KG1 (cell line): ENCODE results near the gene SH3PXD2B.
"Not testable (repeated sequence)": the region's sequence is repeated elsewhere in the genome, so short reads cannot be mapped to it uniquely, and the experiment has no call there.

ENCODE experiments used
- DNase-seq: peaks from one replicate; lab custom pipeline; 2025; lab: John Stamatoyannopoulos, UW

Gene SH3PXD2B

GRCh38 chr5:172368699-172369098, 85.6 kb downstream of the SH3PXD2B start:
- not testable (repeated sequence) for DNase-seq

- no peak for DNase-seq
Observed at GRCh38 chr5:172365948-172366608, 88.2 kb downstream of the SH3PXD2B start.

DNA sequence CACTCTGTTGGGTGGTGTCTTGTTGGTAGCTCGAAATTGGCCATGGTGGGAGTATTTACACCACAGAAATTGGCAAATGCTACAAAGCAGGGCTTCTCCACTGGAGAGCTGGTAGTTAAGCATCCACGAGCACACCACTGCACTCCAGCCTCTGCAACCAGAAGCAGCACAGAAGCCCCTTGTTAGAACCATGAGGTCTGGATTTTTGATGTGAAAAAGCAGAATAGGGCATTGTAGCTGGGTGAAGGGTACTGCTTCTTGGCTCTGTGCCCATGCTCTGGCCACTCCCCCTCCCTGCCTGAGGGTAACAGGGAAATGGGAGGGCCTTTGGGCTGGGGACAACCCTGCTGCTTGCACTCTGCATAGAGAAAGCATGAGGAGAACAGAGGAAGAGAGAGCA, 89.6 kb downstream of the SH3PXD2B start:
- DNase-seq = peak; percentile 38

- DNase-seq = no peak
Observed at GRCh38 chr5:172362755-172363154, 91.6 kb downstream of the SH3PXD2B start.

DNA sequence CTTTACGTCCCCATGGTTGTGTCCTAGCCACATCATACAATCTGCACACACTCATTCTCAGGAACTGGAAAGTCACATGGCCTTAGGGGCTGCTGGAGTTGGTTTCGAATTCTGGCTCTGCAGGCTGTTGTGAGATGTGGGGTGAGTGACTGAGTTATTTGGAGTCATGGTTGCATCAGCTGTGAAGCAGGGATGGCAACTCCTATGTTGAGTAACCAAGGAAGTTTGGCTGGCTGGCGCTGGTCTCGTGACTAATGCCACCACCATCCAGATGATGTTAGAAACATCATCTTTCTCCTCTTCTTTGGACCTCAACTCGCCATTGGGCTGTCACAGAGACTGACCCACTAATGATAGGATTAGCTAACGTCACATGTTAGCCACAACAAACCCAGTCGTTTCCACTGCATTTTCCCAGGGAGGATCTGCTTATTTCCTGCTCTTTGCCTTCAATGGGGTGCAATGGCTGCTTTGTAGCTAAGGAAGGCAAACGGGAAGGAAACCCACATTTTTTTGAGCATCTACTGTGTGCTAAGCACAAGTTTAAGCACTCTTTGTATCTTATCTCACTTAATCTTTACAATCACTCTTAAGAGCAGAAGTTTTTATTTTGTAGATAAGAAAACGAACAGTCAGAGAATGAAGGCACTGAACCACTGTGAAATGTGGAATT, 92.6 kb downstream of the SH3PXD2B start:
- no peak for DNase-seq

- no peak for DNase-seq
Observed at GRCh38 chr5:172358345-172358744, 96.0 kb downstream of the SH3PXD2B start.

GRCh38 chr5:172356527-172356926, 97.8 kb downstream of the SH3PXD2B start:
- no peak for DNase-seq

- no peak for DNase-seq
Observed at GRCh38 chr5:172356047-172356446, 98.3 kb downstream of the SH3PXD2B start.

- DNase-seq = no peak
Observed at GRCh38 chr5:172353846-172354245, 100.5 kb downstream of the SH3PXD2B start.

GRCh38 chr5:172353271-172353812, 101.0 kb downstream of the SH3PXD2B start:
- DNase-seq = no peak

GRCh38 chr5:172352526-172352925, 101.8 kb downstream of the SH3PXD2B start:
- DNase-seq = not testable (repeated sequence)

DNA sequence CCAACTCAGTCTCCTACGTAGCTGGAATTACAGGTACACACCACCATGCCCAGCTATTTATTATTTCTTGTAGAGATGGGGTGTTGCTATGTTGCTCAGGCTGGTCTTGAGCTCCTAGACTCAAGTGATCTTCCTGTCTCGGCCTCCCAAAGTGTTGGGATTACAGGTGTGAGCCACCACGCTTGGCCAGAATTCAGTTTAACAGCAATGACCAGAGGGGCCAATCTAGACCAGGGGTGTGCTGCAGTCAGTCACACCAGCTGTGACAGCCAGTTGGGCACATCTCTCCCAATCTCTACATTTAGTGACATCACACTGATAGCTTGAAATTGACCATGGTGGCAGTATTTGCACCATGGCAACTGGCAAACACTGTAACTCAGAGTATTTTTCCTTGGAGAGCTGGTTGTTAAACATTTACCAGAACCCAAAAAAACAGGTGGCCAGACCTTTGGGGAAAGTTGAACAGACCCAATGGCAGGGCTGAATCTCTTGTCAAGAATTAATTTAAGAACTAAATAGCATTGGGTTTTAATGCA, 103.0 kb downstream of the SH3PXD2B start:
- no peak for DNase-seq

- DNase-seq = no peak
Observed at GRCh38 chr5:172350212-172351181, 103.8 kb downstream of the SH3PXD2B start.

DNA sequence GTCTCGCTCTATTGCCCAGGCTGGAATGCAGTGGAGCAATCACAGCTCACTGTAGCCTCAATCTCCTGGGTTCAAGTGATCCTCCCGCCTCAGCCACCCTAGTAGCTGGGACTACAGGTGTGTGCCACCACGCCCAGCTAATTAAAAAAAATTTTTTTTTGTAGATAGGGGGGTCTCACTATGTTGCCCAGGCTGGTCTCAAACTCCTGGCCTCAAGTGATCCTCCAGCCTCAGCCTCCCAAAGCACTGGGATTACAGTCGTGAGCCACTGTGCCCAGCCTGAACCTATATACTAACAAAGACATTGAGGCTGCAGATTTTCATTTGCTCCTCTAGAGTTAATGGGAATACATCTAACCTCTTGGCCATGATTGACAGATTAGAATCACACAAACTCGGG, 105.6 kb downstream of the SH3PXD2B start:
- DNase-seq = not testable (repeated sequence)

- DNase-seq = no peak
Observed at GRCh38 chr5:172348084-172348483, 106.2 kb downstream of the SH3PXD2B start.

DNA sequence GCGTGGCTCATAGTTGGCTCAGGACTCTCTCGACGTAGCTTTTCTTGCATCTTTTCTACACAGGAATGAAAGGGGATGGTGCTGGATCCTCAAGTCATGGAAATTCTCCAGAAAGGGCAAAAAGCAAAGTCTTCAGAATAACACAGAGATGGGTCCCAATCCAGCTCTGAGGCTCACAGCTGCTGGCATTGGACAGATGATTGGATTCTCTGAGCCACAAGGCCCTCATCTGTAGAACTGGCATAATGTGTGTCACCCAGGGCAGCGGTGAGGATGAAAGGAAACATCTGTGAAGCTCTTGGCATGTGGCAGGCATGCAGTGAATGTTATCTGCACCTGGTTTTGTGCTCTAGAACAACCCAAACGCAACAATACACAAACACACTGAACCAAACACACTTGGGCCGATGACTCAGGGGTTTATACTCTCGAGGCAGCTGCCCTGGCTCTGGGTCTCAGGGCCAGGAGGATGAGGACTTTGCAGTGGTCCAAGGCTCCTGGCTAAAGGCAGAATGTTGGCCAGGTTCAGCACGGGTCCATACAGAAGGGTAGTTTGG, 106.8 kb downstream of the SH3PXD2B start:
- no peak for DNase-seq

DNA sequence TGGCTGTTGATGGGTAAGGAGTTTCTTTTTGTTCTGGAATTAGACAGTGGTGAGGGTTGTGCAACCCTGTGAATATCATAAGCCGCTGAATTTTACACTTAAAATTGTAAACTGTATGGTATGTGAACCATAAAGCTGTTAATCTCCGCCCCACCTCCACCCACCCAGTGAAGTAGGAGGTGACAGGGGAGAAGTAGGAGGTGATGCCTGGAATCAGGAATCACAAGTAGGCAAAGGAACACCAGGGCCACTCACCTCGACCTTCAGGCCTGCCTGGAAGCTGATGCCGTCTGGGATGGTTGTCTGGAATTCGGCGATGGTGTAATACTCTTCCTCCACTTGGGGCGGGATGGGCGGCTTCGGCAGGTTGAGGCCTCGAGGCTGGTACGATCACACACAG, 108.4 kb downstream of the SH3PXD2B start:
- no peak for DNase-seq

DNA sequence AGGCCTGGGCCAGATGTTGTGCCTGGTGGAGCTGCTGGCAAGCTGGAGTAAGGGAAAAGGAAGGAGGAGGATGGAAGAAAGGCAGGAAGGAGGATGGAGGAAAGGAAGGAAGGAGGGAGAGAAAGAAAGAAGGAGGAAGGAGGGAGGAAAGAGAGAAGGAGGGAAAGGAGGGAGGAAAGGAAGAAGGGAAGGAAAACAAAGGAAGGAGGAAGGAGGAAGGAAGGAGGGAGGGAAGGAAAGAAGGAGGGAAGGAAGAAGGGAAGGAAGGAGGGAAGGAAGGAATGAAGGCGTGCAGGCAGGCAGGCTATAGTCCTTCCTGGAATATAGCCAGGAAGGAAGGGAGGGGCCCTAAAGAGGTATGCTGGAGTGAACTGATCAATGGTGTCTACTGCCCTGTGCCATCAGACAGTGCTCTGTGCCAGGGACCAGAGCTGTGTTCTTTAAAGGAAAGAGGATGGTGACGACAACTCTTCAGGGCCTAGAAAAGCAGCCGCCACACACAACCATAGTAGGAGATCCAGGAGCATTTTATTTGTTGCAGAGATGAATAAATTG, 109.4 kb downstream of the SH3PXD2B start:
- no peak for DNase-seq

- no peak for DNase-seq
Observed at GRCh38 chr5:172343741-172344140, 110.6 kb downstream of the SH3PXD2B start.

DNA sequence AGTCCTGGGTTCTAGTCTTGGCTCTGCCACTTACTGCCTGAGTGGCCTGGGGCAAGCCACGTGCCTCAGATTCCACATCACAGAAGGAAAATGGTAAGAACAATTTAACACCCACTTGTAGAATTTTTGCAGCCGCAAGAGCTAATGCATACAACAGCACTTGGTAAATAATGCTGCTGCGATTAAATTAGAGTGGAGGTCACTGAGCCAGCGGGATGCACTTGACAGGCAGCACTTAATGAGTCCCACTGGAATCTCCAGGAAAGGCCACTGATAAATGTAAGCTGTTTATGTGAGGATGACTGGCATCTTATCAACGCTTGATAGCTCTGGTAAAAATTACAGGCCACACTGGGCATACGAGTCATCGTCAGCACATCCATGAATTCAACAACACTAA, 111.4 kb downstream of the SH3PXD2B start:
- DNase-seq = no peak
